Muscle of arm (tissue), 12 donors: Measurements from ENCODE around the gene CREB3L1. TPM values are rescaled to one million over a fixed set of nuclear protein-coding genes. Genes with fewer than 3 reads are reported as not detected.

Experiments used
- DNase-seq: peaks from one replicate; pipeline ENCODE4 v3.0.0-alpha.2; 2013
- polyA plus RNA-seq, 12 donors: library from polyadenylated mRNA; unstranded; fragments of 120-200 nt; gene quantifications; one replicate each; pipeline ENCODE4 v1.2.1, GENCODE V29; 2013; ENCODE audit not compliant: insufficient read length in 12 of 12

Gene CREB3L1
- polyA plus RNA-seq, 12 donors: 32.4 to 75.3 (median 47.2) TPM; not detected in 1

DNA sequence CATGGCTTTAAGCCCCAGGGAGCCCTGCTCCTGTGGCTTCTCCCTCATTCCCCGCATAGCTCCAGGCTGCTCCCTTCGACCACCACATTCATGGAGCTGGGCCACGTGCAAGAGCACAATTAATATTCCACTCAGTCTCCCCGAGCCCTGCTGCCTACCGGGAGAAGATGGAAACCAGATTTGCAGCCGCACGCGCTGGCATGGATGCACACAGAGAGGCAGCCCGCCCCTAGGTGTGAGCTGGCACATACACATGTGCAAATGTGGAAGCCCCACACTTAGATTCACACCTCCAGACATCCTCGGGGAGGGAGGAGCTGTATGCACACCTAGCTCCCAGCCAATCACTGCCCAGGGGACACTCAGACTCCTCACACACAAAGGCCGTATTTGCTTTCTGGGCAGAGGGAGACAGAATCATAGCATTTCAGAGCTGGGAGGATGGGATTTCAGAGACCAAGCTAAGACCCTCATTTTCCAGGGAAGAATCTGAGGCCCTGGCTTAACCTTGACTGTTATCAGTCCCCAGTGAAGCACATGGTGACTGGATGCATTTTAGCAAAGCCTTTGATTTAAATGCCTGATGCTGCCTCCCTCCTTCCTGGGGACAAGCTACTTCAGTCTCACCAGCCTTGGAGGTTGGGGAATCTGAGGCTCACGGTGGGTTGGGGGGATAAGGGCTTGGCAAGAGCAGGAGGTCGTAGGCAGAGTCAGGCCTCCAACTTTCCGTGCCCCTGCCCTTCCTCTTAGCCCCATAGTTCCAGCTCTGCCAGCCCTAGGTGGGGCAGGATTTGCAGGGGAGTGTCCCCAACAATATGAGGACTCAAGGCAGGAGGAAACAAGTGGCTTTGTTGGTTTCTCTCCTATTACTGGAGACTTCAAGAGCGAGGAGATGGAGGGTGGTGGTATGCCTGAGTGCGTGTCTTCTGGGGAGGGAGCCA lies 5.3 kb upstream of the CREB3L1 start:
- no peak for DNase-seq

DNA sequence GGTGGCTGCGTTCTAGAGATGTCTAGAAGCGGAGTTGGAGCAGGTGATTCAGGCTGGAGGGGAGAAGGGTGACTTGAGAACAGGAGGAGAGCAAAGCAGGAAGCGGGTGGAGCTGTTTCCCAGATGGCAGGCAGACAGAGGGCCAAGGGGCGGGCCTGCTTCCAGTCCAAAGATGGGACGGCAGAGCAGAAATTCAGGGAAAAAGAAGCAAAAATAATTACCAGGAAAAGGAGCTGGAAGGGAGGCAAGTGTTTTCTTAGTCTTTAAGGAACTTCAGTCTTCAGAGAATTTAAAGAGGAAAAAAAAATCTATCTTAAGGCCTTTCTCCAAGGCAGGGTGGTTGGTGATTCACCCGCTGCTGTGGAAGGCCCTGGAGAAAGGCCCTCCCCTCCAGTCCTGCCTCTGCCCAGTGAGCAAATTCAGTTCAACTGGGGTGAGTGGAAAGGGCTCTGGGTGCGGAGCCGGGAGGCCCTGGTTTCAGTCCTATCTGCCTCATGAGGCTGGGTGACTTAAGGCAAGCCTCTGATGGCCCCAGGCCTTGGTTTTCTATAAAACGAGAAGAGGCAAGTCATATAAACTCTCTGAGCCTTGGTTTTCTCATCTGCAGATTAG lies 4.5 kb upstream of the CREB3L1 start:
- DNase-seq: peak; percentile 88

DNA sequence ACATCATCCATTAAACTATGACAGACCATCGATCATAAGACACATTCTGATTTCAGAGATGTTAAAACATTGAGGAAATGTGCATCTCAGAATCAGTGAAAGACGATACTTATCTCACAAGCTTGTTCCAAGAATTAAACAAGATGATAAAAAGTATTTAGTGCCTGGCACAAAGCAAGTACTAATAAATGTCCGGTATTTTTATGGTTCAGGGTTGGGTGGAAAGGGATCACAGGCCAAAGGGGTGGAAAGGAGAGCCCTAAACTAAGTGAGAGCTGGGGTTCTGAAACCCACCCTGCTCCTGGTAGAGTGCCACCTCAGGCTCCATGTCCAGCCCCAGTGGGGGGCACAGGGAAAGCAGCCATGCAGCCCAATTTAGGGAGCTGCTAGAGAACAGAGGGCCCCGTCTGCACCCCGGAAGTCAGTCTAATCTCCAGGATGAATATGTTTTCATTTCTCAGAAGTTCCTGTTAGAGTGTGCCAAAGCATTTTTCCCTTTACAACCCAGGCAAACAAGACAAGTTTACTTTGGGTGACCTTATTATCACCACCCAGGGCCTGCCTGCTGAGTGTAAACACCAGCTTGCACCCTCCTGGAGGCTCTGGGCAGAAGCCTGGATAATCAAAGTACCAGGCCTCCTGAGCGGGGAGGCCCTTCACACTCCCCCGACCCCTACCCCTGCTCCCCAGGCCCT lies 3.8 kb upstream of the CREB3L1 start:
- no peak for DNase-seq

DNA sequence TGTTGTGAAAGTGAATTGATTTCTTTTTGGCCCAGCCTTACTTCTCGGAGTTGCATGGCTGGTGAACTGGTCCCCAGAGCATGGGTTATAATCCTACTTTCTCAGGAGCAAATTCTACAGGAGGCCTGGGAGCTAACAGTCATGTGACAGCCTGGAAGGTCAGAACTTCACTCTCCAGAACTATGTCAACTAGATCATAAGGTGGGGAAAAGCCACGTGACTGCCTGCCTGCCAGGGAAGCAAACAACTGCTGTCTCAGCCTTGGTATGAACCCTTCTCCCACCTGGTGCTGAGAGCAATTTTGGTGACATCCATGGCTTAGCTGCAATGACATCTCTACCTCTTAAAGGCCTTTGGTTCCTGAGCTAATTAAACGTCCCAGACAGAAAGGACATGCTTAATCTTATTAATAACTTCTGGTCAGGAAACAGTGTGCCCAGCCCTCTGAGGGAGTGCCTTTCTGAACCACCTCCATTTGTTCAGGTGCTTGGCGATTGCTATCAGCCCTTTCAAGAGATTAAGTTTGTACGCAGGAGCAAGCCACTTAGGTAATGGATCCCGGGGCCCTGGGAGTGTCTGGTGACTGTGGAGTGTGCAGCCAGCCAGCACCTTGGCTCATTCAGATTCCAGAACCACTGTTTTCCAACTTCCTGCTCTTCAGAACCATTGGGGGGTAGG lies 1.4 kb upstream of the CREB3L1 start:
- DNase-seq: no peak

DNA sequence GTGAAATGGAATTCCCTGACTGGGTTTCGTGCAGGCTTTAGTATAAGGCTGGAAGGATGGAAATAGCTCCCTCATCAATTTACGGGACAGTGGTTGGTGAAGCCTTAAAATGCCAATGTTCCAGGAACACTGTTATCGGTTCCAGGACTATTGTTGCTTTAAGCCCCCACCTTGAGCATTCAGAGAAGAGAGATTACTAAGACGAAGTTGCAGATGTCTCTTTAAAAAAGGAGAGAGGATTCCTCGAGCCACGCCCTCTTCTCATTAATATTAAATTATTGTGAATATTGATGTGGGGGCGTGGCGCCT lies 195 bp upstream of the CREB3L1 start:
- DNase-seq: peak; percentile 81

DNA sequence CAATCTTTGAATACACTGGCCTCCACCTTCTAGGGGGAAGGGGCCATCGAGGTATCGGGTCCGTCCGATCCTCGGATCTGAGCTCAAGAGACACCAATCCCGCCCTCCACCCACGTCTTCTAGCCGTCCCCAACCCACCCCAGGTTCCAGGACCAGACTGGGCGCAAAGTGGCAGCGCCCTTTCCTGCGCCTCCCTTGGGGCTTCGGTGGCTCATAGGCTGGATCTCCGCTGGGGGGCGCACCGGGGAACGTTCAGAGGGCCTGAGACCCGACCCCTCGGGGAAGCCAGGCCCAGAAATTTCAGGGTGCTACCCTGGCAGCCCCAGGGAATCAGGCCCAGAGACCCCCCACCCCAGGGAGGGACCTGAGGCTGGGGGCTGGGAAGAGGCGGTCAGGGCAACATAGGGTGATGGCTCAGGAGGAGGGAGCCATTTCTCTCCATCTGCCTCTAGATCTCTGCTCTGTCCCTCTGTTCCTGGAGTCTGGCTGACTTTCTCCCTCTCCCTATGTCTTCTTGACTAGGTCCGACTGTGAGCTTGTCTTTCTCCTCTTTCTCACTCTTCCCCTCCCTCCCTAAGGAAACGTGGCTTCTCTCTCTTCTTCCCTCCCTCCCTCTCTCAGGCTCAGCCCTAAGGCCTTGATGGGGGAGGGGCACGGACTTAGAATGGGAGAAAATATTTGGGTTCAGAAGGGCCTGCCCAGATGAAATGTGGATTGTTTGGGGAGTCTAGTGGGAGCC lies 1.1 kb downstream of the CREB3L1 start:
- peak; percentile 66 for DNase-seq

DNA sequence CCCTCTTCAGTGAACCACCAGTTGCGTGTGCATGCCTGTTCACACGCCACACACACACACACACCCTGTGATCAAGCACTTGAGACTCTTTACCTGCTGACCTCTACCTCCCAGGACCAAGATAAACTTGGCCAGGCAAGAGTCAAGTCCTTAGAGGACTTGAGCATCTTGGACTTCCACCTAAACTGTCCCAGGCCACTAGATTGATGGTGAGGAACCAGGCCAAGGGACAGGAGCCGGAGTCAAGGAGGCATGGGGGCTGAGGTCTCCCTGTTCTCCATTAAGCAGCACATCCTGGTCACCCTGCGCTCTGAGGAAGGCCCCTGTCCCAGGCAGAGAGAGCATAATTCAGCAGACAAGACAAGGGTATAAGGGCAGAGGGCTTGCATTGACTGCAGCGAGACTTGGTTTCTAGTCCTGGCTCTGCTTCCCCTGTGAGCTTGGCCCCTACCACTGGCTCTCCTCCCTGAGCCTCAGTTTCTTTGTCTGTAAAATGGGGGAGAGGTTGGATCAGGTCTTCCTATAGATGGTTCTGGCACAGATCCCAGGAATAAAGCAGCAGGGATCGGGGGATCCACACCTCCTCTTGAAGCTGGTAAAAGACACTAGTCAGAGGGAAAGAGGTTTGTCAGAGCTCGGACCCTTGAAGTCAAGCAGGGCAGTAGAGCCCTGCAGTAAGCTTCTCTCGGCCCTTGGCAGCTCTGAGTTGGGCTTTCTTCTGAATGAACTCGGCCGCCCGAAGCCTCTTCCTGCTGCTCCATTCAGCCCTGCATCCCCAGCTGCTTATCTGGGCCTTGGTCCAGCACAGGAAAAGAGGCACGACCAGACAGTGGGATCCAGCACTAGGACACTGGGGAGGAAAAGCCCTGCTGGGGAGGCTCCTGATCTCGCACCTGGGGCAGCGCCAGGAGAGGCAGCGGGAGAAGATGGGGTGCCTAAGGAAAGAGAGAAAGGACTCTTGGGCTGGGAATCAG lies 2.0 kb downstream of the CREB3L1 start:
- DNase-seq: peak; percentile 87

DNA sequence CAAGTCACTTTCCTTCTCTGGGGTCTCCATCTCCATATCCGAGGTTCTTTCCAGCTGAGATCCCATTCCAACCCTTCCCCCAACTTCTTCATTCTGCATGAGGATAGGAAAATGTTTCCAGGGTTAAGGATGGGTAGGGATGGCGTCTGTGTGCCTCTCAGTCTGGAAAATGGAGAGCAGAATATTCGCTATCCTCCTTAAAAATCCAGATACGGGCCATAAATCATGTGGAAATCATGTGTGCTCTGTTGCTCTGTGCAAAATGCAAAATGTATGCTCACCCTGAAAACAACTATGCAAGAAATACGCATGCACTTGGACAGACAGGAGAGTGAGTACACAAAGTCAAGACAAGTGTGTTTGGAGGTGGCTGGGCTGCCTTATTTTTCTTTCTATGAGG lies 3.2 kb downstream of the CREB3L1 start:
- DNase-seq: no peak

DNA sequence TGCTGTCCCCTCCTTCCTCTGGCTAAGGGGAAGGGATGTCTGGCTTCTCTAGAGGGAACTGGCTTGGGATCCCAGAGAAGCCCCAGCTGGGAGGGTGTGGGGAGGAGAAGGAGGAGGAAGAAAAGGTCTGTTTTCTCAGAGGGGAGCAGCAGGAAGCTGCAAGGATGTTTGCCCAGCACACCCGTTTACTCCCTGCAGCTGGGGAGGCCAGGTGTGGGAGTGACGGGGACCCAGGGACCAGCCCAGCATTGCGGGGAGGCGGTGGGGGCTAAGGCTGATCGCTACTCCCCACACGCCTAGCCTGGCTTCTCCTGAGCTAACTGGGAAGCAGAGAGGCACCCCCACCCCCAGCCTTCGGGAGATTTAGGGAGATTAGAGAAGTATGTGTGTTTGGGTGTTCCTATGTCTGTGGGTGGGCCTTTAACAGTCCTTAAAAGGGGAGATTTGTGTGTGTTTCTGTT lies 3.9 kb downstream of the CREB3L1 start:
- DNase-seq: no peak

DNA sequence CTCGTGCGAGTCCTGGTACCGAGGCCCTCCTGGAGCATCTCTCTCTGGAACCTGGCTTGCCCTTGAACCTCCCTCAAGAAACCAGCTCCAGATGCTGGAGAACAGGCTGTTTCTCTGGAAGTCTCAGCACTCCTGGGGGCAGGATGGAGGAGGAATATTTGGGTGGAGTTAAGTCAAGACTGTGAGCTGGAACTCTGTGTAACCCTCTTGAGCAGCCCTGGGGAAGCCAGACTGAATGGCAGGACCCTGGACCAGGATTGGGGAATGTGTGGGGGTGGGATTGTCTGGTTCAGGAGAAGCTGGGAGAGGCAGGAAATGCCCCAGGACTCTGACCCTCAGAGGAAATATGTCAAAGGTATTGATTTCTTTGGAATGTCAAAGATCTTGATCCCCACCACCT lies 7.7 kb downstream of the CREB3L1 start:
- no peak for DNase-seq

DNA sequence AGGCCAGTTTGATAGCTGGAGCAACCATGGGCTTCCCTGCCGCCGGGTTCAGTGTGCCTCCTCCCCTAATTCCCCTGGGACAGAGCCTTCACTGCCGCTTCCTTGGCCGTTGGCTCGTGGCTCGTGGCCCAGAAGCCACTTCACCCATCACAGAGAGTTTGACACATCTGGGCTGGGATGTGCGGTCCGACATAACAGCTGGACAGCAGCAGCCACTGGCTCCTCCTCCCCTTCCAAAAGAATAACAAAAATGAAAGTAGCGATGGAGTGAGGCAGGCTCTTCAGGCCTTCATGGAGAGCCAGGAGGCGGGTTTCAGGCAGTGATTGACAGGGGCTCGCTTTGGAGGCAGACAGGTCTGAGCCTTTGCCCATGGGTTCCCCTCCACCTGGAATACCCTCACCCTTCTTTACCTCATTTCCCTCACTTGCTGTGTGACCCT lies 8.2 kb downstream of the CREB3L1 start:
- DNase-seq: no peak

DNA sequence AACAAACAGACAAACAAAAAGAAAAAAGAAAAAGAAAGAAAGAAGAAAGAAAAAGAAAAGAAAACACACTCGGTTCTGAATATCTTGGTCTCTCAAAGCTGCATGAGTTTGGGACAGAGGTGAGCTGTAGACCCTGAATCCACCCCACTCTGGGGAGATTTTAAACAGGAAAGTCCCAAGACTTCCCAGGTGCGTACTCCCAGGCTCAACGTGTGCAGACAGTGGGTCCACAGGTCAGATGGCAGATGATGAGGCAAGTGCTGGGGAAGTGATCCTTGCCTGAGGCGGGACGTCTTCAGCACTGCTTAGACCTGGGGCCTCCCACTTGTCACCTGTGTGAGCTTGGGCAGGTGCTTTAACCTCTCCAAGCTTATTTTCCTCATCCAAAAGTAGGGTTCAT lies 9.3 kb downstream of the CREB3L1 start:
- no peak for DNase-seq

DNA sequence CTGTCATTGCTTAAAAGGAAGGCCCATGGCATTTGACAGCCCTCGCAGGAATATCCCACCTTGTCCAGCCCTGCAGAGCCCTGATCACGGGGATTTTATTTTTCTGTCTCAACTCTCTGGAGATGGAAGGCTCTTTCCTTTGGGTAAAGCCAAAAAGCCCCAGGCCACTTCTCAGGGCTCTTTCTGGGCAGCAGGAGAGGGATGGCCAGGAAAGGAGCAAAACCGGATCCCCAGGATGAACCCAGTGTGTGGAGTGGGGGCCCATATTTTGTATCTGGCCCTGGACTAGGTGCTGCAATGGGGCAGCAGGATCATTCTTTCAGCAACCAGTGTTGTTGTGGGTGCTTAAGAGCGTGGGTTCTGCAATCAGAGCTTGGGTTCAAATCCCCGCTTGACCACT lies 11.0 kb downstream of the CREB3L1 start:
- DNase-seq: no peak

DNA sequence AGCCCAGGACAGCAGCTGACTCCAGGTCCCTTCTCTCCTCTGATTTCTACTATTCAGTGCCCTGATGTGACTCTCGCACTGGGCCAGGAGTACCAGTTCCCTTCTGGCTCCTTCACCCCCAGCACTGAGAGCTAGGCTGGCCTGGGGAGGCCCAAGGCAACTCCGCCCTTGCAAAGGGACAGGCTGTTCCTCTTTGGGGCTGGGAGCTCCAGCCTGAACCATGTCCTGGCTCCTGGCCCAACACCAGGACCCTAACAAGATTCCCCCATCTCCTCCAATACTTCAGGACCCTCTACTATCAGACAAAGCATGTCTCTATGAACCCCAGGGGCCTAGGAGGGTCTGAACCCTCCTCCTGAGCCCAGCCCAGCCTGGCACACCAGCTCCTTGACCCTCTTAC lies 12.5 kb downstream of the CREB3L1 start:
- DNase-seq: no peak

DNA sequence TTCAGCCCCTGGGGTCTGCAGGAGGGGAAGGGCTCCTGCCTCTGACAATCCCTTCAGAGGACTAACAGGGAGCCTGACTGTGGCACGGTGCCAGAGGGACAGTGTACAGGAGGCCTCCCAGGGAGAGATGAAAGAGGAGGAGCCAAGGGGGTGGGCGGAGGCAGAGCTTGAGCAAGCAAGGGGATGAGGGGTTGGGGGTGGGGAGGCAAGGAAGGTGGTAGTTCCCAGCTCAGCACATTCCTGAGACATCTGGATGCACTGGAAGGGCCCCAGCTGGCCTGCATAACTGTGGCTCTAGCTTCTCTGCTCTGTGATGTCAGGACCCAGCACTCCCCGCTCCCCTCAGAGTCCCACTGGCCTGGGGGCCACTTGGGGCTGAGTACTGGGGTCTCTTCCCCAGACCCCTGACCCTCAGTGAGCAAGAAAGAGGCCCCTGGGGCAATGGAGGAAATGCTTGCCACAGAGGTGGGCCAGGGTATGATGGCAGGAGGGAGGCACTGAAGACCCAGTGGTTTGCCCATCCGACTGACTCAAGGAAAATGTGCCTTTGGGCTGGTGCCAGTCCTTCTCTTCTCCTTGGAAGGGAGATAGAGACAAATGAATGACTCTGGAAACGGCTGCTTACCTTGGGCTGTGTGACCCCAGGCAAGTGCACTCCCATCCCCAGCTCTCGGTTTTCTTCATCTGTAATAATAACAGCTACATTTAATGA lies 13.3 kb downstream of the CREB3L1 start:
- peak; percentile 92 for DNase-seq

DNA sequence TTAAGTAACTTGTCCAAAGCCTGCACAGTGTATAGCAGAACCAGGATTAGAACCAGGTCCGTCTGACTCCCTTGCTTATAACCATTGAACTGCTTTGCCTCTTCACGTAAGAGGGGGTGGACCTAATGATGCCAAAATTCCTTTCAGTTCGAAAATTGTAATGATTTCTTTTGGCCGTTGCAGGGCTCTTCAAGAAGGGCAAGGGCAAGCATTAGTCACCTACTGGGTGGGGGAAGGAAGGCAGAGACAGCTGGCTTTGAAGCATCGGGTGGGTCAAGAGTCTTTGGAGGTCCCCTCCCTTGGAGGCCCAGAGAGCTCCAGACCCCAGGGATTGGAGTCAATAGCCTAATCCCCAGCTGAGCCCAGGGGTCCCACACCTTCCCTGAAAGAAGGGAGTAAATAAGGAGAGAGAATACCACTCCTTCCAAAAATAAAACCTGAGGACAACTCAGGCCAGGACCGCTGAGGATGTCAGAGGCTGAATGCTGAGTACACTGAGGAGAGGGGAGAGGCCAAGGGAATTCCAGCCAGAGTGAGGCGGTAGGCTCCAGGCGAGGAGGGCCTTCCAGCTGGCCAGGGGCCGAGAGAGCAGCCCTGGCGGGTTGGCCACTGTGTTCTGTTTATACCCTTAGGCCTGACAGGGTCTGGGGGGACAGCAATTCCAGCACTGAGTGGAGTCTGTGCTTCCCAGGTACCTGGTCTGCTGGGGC lies 14.1 kb downstream of the CREB3L1 start:
- DNase-seq: no peak

DNA sequence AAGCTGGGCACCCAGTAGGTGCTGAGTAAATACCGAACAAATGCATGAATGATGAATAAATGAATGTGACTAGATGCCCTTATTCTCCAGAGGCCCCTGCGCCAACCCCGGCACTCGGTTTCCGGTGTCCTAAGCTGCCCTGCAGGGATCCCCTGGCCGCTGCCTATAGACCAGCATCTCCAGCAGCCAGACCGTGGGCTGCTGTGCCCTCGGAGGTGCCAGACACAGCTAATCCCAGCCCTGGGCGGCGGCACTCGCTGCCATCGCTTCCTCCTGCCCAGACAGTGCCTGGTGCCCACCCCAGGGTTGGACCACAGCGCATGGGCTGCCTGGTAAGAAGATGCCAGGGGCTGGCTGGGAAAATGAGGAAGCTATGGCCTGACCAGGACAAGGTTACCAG lies 15.6 kb downstream of the CREB3L1 start:
- no peak for DNase-seq

DNA sequence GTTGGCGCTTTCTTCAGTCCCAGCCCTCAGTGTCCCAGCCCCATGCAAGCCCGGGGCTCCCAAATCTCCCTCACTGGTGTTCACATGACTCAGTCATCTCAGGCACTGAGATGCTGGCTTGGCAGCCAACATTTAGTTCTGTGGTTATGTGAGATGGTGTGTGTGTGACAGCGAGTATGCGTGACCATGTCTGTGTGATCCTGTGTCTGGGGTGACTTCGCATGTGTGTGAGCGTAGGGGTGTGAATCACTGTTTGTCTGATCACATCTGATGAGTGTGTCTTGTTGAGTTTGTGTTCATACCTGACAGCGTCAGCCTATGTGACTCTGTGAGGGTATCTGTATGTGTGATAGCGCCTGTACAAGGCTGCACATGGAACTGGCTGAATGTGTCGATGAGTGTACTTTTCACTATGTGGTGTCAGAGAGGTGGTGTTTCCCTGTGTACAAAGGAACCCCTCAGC lies 16.2 kb downstream of the CREB3L1 start:
- no peak for DNase-seq
